ENCODE results near the gene PCNX2.

The PCNX2 gene

DNA sequence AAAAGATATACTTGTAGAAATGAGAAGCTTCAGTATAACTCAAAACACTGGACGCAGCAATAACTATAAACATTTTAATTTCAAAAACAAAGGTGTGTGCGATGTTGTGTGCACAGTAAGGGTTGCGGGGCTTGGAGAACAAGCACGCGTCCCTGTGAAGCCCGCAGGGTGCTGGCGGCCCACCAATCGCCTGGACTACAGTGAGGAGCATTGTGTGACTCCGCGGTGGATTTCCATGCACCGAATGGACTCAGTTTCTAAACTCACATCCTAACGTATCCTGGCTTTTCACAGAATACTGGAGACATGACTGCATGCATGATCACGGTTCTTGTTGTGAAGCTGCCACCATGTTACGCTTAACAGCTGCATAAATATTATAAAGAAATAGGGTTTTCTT is 312.1 kb downstream of the PCNX2 start:
- H3K27ac ChIP-seq = no peak overlapping the region
- no peak for TF ChIP-seq ZFX (IDR thresholded peaks at IDR 0.05; ENCODE audit: borderline replicate concordance)
- TF ChIP-seq, protein P1, sequence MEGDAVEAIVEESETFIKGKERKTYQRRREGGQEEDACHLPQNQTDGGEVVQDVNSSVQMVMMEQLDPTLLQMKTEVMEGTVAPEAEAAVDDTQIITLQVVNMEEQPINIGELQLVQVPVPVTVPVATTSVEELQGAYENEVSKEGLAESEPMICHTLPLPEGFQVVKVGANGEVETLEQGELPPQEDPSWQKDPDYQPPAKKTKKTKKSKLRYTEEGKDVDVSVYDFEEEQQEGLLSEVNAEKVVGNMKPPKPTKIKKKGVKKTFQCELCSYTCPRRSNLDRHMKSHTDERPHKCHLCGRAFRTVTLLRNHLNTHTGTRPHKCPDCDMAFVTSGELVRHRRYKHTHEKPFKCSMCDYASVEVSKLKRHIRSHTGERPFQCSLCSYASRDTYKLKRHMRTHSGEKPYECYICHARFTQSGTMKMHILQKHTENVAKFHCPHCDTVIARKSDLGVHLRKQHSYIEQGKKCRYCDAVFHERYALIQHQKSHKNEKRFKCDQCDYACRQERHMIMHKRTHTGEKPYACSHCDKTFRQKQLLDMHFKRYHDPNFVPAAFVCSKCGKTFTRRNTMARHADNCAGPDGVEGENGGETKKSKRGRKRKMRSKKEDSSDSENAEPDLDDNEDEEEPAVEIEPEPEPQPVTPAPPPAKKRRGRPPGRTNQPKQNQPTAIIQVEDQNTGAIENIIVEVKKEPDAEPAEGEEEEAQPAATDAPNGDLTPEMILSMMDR (IDR thresholded peaks at IDR 0.05) = no peak

DNA sequence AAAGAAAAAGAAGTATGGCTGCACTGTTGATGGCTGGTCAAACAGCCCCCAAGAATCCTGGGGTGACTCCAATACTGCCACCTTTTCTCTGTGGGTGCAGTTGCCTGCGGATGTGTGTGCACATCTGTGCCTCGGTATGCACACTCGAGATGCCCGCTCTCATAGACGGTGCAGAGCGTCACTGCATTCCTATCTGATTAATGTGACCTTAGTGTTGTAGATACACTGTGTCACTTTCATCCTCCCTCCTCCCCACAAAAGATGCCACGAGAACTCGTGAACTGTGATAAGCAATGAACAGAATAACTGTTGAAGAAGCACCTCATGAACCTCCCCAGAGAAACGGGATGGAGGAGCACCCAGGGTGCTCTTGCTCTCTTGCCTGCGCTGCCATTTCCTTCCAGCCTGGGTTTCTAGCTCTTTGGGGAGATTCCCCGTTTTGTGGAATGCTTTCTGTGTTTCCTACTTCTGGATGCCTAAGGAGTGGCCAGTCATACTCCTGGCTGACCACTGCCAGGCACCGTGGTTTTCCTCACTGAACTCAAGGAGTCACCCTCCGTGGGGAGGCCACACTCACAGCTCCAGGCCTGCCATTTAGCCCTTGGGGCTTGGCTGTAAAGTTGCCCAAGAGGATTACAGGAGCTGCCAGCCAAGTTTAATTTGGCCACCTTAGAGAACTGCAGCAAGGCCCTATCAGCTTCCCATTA is 313.1 kb downstream of the PCNX2 start:
- no peak overlapping the region for H3K27ac ChIP-seq
- TF ChIP-seq, protein P1 (IDR thresholded peaks at IDR 0.05) = no peak
- no peak for TF ChIP-seq ZFX (IDR thresholded peaks at IDR 0.05; ENCODE audit: borderline replicate concordance)

DNA sequence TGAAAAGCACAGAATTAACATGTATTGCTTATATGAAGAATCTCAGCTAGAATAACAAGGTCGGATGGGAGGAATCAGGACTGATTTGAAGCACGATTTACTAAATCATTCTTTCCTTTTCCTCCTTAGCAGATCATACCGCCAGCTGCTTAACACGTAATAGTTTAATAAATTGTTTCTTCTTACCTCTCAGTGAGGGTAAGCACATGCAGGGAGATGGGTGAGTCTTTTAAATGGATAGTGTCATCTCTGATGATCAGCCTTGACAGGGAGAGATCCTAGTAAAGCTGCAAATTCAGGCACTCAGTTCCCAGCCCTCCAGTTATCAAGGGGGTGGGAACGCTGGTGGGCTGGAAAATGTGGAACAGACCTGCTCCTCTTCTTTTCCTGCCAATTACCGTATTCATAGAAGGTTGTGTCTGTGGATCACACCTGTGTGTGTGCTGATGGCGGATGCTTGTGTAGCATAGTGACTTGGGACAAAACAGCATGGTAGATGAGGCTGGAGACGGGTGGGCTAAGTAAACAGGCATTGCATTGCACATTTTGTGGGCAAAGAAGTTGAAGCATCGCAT is 314.5 kb downstream of the PCNX2 start:
- H3K27ac ChIP-seq = no peak overlapping the region
- no peak for TF ChIP-seq ZFX (IDR thresholded peaks at IDR 0.05; ENCODE audit: borderline replicate concordance)
- TF ChIP-seq, protein P1 (IDR thresholded peaks at IDR 0.05) = no peak

DNA sequence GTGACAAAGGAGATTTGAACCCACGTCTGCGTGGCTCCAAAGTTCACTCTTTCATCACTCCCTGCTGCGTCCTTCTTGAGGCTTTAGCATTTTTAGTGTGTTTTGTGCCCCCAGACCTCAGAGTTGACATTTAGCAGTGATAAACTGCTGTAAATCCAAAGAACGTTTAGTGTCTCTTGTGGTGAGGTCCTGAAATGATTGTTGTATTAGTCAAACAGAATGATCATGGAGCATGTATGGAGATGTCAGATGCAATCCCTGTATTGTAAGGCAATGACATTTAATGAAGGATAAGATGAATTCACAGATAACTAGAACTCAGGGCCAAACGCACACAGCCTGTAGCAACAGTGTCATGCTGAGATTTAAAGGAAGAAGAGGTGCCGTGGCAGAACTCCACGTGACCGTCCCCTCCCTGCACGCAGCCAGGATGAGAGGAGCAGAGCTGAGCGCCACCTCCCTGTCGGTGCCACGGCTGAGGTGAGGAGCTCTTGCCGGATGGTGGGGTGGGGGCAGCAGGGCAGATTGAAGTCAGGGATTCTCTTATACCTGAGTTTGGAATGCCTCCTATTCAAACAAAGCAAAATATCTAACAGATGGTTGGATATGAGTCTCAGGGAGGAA is 315.1 kb downstream of the PCNX2 start:
- TF ChIP-seq ZFX (IDR thresholded peaks at IDR 0.05; ENCODE audit: borderline replicate concordance) = no peak
- TF ChIP-seq, protein P1 (IDR thresholded peaks at IDR 0.05) = no peak
- no peak overlapping the region for H3K27ac ChIP-seq

DNA sequence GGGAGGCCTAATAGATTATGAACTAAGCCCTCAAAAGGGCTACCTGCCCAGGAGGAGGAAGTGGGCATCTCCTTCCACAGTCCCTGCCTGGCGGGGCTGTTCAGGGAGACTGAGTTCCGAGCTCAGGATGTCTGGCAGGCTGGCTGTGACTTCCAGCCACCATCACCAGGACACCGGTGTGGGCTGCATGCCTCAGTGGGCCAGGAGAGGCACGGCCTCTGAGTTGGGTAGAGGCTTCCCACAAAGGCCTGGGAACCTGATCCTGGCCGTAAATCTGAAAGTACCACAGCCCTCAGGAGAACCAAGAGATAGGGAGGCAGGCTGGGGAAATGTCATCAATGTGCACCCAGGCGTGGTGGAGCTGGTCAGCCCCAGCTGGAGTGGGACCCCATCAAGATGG is 316.0 kb downstream of the PCNX2 start:
- TF ChIP-seq, protein P1 (IDR thresholded peaks at IDR 0.05) = no peak
- TF ChIP-seq ZFX (IDR thresholded peaks at IDR 0.05; ENCODE audit: borderline replicate concordance) = no peak
- no peak overlapping the region for H3K27ac ChIP-seq

DNA sequence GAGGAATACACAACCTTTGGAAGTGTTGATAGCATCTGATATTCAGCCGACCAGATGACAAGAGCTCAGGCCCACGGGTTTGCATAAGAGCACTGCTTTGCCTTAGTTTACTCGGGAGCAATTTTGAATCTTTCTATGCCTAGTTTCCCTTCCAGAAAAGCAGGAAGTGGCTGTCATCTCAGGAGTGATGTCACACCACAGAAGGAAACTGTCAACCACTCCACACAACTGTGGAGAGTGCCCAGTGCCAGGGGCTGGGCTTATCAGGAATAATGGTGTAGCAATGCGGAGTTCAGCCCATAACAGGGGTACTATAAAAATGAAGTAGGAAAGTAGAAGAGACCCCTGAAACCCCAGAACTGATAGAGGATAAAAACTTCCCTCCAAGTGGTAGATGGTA is 316.7 kb downstream of the PCNX2 start:
- no peak for TF ChIP-seq ZFX (IDR thresholded peaks at IDR 0.05; ENCODE audit: borderline replicate concordance)
- TF ChIP-seq, protein P1 (IDR thresholded peaks at IDR 0.05) = no peak
- no peak overlapping the region for H3K27ac ChIP-seq

DNA sequence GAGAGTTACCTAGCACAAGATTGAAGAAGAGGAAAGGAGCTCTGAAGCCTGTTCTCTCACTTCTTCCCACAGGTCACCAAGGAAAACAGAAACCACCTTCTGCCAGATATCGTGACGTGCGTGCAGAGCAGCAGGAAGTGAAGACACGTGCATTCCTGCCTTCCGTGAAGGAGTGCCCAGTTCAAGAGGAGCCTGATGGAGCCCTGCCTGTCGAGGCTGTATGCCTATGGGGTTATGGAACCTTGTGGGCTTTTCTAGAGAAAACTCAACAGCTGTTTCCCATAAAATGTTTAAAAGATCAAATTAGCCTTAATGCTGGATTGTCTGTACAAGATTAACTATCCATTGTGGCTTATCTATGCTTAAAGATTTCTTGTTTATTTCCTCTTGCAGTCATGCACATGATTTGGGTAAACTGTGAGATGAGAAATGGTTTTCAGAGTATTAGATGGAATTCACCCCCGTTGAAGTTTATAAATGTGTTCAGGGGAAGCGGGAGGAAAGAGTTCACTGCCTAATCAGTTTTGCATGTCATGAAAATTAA is 317.4 kb downstream of the PCNX2 start:
- H3K27ac ChIP-seq = no peak overlapping the region
- TF ChIP-seq ZFX (IDR thresholded peaks at IDR 0.05; ENCODE audit: borderline replicate concordance) = no peak
- TF ChIP-seq, protein P1 (IDR thresholded peaks at IDR 0.05) = no peak

Measured in 22Rv1 (cell line).